ENCODE measurements around the gene SCMH1.
"Not testable (repeated sequence)": the region's sequence is repeated elsewhere in the genome, so short reads cannot be mapped to it uniquely, and the experiment has no call there.

The SCMH1 gene

GRCh38 chr1:41144285-41144684 lies 97.8 kb downstream of the SCMH1 start:
- DNase-seq, result no peak

GRCh38 chr1:41138549-41138948 lies 103.6 kb downstream of the SCMH1 start:
- no peak for DNase-seq

- DNase-seq, result no peak
Measured at GRCh38 chr1:41135196-41135947, 106.7 kb downstream of the SCMH1 start.

GRCh38 chr1:41134325-41134724 lies 107.8 kb downstream of the SCMH1 start:
- DNase-seq, result peak; percentile 64

- peak; percentile 57 for DNase-seq
Measured at GRCh38 chr1:41122851-41123518, 119.1 kb downstream of the SCMH1 start.

GRCh38 chr1:41122148-41122547 lies 120.0 kb downstream of the SCMH1 start:
- DNase-seq, result no peak

GRCh38 chr1:41118645-41119044 lies 123.5 kb downstream of the SCMH1 start:
- no peak for DNase-seq

GRCh38 chr1:41117241-41117640 lies 124.9 kb downstream of the SCMH1 start:
- not testable (repeated sequence) for DNase-seq

GRCh38 chr1:41110736-41111135 lies 131.4 kb downstream of the SCMH1 start:
- DNase-seq, result no peak

- no peak for DNase-seq
Measured at GRCh38 chr1:41110286-41110685, 131.8 kb downstream of the SCMH1 start.

GRCh38 chr1:41109310-41110197 lies 132.6 kb downstream of the SCMH1 start:
- DNase-seq, result peak; percentile 47

GRCh38 chr1:41108696-41109275 lies 133.3 kb downstream of the SCMH1 start:
- no peak for DNase-seq

GRCh38 chr1:41103766-41104165 lies 138.3 kb downstream of the SCMH1 start:
- DNase-seq, result peak; percentile 22

GRCh38 chr1:41102653-41103052 lies 139.5 kb downstream of the SCMH1 start:
- DNase-seq, result no peak

- DNase-seq, result no peak
Measured at GRCh38 chr1:41101950-41102607, 140.0 kb downstream of the SCMH1 start.

- no peak for DNase-seq
Measured at GRCh38 chr1:41101076-41101475, 141.0 kb downstream of the SCMH1 start.

- no peak for DNase-seq
Measured at GRCh38 chr1:41100170-41100569, 141.9 kb downstream of the SCMH1 start.

GRCh38 chr1:41098730-41099460 lies 143.2 kb downstream of the SCMH1 start:
- no peak for DNase-seq

- DNase-seq, result no peak
Measured at GRCh38 chr1:41097105-41097504, 145.0 kb downstream of the SCMH1 start.

- DNase-seq, result no peak
Measured at GRCh38 chr1:41093826-41094225, 148.3 kb downstream of the SCMH1 start.

- no peak for DNase-seq
Measured at GRCh38 chr1:41086921-41087320, 155.2 kb downstream of the SCMH1 start.

GRCh38 chr1:41078616-41079015 lies 163.5 kb downstream of the SCMH1 start:
- DNase-seq, result no peak
